ENCODE measurements around the gene CFAP58.

Gene CFAP58

DNA sequence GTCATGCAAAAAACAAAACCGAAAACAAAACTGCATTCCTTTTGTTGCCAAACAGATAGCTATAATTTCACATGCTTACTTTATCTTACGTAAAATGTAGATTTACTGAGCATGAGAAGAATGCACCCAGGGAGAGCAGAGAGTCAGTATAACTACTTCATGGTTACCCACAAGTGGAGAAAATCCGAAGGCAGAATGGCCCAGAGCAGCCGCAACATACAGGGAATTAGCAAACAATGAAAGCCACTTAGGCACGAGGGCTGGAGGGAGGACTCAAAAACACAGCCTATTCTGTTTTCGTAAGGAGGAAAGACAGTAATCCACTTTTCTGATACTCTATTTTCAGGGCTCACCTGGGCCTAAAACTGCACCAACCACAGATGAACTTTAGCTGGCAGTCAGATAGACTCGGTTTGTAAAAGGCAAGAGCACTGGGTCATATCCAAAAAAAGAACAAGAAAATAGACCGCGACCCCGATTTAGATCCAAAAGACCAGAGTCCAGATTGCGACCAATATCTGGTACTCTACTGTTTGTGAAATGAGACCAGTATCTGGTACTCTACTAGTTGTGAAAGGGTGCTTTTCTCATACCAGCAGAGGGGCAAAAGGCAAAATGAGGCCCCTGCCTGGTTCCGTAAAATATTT, 16.7 kb upstream of the CFAP58 start:
- DNase-seq (ENCODE audit: low read depth) = no peak

DNA sequence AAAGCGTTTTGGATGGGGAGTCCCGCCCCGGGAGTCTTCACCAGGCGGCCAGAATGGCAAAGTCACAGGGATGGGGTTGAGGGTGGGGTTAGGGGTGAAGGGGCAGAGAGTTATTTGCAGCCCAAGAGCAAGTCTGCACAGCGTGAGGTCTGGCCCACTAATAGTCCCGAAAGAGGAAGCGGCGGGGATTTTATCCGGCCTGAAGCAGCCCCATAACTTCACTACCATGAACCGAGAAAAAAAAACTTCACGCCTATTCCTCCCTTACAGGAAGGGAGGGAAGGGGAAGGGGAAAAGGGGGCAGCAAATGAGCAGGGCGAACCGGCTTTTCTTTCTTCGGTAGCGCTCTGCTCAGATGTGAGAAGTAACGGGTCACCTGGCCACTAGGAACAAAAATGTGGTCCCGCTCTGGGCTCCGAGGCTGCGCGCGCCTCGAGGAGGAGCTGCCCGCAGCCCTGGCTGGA, 16.1 kb upstream of the CFAP58 start:
- no peak for DNase-seq (ENCODE audit: low read depth)

DNA sequence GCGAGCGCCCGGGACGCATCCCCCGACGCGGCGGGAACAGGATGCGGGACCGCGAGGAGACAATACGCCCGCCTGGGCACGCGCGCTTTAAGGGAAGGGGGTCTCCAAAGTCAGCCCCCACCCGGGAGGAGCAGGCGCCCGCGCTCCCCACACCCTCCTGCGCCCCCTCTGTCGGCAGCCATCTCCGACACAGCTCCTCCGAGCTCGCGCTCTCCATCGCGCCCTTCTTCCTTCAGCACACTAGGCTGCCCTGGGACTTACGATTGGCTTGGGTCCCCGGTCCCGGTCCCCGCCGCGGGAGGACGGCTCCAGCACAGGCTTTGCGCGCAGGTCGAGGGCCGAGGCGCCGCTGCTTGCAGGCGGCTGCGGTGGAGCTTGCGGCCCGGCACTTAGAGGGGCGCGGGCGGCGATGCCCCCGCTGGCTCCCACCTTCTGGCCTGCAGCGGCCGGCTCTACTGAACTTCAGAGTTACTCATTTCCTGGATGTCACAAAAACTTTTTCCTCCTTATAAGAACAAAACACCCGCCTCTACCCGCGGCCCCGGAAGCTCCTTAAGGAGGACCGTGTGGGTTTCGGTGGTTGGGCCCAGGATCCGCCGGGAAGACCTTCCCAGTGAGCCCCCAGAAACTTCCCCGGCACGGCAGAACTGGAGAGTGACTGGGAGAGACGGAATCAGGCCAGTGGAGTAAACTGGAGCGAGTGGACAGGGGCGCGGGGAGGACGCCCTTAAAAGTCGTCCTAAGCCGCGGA, 15.5 kb upstream of the CFAP58 start, which contains the start of gene ITPRIP:
Gene ITPRIP, minus strand, starts transcription at position 481 of the 751 bp plus-strand sequence. CDS start 22,414 bp downstream, outside the sequence.
- peak; percentile 54 for DNase-seq (ENCODE audit: low read depth)

DNA sequence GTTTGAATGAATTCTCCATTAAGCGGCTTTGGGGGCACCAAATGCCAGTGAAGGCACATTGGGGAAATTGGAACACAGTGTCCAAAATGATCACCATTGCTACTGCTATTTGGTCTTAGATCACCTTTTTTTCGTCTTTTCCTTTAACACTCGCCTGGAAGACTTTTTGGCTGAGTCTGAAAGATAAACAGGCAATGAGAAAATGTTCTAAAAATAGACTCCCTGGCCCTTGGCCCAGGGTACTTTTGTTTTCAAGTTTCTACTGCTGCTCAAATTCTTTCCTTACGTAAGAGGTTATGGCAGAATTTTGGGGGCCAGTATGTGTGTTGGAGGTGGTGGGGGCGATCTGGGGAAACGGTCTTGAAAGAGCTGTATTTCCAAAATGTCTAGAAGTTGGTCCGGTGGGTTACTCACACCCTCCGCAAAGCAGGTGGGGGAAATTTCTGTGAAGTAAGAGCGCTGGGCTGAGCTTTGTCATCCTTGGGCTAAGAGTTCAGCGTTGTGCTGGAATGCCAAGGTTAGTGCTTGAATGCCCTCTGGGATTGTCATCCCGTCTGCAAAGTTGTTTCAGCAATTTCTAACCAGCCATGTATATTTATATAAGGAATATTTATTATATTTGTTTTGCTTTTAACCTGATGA, 14.0 kb upstream of the CFAP58 start:
- DNase-seq (ENCODE audit: low read depth) = no peak

DNA sequence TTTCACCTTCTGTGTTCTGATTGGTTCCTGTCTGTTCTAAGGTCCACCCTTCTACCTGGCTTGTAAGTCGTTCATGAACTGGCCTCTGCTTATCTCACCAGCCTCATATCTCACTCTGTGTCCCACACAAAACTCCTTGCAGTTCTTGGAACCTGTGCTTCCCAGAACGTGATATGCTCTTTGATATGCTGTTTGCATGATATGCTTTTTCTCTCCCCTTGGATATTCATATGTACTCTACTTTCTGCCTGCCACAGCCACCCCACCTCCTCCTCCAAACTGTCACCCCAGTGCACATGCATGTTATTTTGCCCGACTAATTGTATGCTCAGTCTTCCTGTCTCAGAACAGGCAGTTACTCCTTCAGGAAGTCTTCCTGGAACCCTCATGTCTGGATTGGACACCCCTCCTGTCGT, 13.5 kb upstream of the CFAP58 start:
- DNase-seq (ENCODE audit: low read depth) = no peak

DNA sequence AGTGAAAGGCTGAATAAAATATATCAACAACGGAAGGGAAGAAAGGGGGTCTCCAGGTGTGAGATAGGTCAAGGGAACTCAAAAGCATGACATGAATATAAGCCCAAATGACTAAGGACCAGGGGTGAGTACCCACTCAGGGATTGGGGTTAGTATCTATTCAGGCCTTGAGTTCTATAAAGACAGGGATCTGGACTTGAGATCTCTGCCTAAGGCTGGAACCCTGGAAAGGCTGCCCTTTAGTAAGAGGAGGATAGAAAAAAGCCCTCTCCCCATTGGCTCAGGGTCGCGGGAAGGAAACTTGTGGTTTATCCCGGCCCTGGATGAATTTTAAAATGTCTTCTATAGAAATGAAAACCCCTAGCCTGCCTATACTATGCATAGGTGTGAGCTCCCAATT, 13.0 kb upstream of the CFAP58 start:
- no peak for DNase-seq (ENCODE audit: low read depth)

DNA sequence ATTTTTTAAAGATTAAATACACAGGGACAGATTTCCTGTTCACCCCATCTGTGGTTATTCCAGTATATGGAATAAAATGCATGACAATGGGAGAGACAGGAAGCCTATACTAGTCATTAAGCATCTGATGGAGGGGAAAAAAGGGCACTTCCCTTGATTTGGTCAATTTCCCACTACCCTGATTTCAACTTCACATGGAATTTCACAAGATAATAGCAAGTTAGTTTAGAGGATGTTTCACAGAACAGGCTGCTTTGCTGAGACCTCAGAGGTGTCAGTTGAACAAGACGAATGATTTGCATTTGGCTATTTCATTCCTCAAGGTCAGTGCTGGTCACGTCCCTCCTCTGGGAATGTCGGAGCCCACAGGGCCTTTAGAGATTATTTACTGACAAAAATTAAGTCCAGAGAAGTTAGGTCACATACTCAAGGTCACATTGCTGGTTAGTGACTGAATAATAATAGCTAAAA, 10.7 kb upstream of the CFAP58 start:
- no peak for DNase-seq (ENCODE audit: low read depth)

DNA sequence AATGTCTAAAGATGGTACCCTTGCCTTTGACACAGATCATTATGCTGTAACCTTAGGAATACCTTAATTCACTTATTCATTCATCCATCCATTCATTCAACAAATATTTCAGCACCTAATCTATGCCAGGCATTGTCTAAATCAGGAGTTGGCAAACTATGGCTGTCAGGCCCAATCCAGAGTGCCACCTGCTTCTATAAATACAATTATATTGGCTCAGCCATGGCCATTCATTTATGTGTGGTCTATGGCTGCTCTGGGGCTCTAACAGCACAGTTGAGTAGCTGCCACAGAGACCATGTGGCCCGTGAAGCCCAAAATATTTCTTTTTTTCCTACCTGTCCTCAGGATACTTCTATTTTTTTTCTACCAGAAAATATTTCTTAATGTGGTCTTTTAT, 9.4 kb upstream of the CFAP58 start:
- no peak for DNase-seq (ENCODE audit: low read depth)

DNA sequence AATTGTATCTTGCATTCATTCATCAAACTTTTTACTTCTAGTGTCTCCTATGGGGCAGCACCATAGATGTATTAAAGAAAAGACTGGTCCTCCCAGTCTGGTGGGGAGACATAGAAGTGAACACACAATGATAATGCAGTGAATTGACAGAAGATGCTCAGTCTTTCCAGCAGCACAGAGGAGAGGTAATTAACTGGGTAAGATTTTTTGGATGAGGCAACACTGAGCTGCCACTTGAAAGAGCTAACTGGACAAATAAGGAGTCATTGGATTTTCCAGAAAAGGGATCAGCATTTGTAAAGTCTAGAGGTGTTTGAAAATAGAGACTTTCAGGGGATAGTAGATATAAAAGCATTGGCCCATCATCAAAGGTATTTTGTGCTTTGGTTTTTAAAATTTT, 8.1 kb upstream of the CFAP58 start:
- no peak for DNase-seq (ENCODE audit: low read depth)

DNA sequence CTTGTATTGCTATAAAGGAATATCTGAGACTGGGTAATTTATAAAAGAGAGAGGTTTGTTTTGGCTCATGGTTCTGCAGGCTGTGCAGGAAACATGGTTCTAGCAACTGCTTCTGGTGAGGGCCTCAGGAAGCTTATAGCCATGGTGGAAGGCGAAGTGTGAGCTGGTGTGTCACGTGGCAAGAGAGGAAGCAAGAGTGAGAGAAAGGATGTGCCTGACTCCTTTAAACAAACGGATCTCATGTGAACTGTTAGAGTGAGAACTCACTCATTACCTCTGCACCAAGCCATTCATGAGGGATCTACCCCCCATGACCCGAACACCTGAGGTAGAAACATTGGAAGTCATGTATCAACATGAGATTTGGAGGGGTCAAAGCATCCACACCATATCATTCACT, 7.7 kb upstream of the CFAP58 start:
- no peak for DNase-seq (ENCODE audit: low read depth)

DNA sequence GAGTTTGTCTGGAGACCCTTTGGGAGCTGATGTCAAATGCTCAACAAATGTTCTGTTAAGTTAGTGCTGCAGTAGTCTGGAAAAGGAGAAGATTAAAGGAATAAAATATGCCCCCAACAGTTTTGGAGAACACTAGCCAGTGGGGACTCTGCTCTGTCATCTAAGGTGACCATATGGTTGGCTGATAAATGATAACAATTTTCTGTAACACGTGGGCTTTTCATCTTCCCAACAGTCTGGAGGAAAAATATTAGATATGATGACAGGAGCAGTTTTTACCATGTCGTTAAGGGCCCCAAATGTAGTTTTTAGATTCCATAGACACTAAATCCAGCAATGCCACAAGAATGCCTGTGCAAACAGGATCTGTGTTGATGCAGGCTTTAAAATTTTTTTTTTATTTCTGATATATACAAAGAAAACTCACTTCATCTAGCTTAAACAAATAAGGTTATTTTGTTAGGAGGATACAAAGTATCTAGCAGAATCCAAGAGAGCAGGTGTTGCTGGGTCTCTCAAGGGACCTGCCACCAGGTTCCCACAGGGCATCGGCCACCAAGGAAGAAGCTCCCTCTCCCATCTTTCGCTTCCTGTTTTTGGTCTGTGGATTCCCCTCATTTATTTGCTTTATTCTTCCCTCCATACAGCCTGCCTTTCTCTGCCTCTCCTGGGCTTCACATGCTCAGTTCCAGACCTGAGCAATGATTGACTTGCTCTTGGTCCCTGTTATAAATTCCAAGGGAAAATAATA, 6.2 kb upstream of the CFAP58 start:
- DNase-seq (ENCODE audit: low read depth) = no peak

DNA sequence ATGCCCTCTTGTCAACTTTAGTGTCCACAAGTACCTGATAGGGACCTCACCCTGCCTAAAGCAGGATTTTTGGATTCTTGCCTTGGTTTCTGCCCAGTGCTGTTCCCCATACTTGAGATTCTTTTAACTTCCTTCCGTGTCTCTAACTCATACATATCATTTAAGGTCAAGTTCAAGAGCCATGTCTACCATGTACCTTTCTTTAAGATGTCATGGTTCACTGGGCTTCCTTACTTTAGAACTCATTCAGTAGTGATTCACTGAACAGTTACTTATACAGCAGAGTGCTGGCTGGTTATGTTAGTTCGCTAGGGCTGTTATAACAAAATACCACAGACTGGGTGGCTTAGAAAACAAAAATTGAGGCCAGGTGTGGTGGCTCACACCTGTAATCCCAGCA, 5.0 kb upstream of the CFAP58 start:
- no peak for DNase-seq (ENCODE audit: low read depth)

DNA sequence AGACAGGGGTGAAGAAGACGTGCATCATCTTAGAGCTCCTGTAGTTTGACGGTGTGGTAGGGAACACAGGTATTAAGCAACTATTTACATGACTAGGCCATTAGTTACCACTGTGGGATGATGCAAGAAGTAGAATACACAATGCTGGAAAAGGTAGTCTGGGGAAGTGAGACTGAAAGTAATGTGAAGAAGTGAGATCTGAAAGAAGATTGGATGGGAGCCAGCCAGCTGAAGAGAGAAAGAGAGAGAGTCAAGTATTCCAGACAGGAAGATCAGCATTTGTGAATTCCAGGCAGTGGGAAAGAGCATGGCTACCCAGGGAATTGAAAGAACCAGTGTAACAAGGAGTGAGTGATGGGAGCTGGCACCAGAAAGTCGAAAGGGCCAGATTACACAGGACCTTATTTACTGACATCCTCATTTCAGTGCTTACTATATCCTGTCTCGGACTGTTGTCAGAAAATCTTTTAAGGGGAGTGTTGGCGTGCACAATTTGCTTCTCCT, 4.0 kb upstream of the CFAP58 start:
- DNase-seq (ENCODE audit: low read depth) = no peak

DNA sequence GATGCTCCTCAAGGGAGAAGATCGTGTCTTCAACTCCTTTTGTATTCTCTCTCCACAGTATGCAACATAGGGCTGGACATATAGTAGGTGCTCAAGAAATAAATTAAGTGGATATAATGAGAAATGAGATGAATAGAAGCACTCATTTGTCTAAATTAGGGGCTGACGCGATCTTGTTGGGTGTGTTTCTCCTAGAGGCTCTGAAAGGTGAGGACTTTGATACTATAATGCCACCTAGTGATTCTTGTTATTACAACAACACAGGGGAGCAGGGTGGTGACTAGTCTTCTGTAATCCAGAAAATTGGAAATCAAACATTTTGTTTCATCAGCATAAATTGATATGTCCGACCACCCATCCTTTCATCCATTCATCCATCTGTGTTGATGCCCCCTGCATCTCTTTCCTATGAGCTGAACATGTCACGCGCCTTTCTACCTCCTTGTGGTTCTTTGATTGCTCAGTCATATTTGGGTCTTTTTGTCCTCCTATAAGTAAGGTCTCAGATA, 3.5 kb upstream of the CFAP58 start:
- no peak for DNase-seq (ENCODE audit: low read depth)

DNA sequence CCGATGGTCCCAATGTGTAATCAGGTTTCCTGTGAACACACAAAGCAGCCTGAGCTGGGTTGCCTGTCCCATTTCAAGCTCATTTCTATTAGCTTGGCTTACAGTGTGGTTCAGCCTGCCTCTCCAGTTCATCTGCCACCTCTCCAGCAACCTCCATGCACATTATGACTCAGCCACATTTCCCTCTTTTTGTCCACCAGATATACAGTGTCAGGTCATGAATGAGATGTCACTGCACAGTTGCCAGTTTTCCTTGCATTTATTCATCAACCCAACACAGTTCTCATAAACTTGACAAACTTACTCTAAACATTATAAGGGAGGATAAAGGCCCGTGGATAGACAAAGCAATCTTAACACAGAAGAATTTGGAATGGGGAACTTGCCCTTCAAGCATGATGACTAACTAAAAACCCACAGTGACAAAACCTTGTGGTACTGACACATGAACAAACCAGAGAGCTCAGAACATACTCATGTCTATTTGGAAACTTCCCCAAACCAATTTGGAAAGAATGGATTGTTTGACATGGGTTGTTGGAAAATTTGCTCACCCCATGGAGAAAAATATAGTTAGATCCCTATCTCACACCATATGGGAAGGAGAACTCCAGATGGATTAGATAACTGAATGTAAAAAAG, 2.5 kb upstream of the CFAP58 start:
- DNase-seq (ENCODE audit: low read depth) = no peak

DNA sequence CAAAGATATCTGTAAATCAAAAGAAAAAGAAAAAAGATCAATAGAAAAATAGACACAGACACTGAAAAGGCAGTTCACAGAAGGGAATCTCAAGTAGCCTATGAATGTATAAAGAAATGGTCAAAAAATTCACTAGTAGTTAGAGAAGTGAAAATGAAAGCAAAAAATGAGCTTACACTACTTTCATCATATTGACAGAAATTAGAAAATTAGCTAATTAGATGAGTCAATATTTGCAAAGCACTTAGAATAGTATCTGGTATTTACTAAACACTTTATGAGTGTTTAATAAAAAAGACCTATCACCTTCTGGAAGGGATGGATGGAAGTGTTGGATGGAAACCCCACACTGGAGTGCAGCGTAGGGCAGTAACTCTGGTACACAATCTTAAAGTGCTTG, 1.7 kb upstream of the CFAP58 start:
- no peak for DNase-seq (ENCODE audit: low read depth)

DNA sequence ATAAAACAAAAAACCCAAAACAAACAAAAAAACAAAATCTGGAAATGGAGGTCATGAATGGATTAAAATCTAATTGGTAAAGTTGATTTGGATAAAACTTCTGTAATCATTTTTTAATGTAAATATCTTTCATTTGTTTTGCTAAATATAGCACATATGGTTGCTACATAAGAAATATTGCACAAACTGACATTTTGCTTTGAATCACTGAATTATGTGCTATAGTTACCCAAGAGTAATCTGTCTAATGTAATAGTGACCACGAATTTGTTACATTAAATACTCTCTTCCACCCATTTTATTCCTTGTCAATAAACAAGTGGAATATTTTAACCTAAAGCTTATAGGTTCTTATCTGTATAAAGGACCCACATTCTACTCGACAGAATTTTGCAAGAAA, 6.2 kb downstream of the CFAP58 start:
- DNase-seq (ENCODE audit: low read depth) = no peak

DNA sequence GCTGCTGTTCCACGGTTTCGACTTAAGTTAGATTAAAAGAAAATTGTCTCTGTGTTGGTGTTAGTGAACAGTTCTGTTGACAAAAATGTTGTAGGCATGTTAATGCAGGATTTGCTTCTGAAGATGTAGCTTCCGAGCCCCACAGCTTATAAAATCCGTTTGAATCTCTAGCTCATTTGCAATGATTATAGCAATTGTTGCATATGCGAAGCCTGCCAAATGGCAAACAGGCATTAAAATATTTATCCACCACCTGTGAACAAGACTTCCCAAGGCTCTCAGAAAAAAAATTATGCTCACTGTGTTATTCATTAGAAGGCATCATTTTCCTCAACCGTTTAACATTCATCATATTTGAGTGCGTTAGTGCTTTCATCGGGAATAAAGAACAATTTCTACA, 14.3 kb downstream of the CFAP58 start:
- DNase-seq (ENCODE audit: low read depth) = no peak

DNA sequence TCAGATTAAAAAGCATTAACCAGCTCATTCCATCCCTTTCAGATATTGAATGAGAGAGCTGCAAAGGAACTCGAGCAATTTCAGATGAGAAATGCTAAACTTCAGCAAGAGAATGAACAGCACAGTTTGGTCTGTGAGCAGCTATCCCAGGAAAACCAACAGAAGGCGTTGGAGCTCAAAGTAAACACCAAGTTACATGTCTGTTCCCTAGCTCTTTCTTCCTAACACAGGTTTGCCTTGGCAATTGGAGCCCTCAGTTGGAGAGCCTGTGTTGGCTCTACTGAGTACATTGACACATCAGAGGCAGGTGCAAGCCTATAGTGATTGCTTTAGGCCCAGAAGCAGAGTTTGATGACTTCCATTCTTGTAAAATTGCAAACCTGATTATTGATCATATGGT, 14.7 kb downstream of the CFAP58 start:
- no peak for DNase-seq (ENCODE audit: low read depth)

DNA sequence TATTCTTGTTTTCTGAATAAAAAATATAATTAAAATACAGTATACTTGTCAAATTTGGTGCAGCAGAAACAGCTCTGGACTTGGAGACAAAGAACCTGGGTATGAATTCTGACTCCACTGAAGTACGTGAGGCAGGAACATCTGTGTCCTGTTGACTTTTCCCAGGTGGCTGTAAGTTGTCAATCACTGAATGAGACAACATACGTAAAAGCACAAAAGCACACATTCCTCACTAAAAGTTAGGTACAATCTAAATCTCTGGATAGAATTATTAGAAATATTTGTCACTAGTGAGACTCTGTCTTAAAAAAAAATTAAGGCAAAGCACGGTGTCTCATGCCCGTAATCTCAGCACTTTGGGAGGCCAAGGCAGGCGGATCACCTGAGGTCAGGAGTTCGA, 18.1 kb downstream of the CFAP58 start:
- DNase-seq (ENCODE audit: low read depth) = no peak

DNA sequence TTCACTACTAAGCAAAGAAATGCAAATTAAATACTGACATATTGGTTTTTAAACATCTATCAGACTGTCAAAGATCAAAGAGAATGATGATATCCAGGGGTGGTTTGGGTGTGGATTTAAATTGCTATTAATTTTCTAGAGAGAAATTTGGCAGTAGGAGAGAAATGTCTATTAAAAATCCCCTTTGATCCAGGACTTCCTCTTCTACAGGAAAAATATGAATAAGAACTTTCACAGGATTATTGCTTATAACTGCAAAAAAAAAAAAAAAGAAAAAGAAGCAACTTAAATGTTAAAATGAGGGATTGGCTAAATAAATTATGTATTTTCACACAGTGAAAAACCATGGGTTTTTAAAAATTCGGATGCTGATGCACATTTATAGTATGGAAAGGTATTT, 21.0 kb downstream of the CFAP58 start:
- DNase-seq (ENCODE audit: low read depth) = no peak
